Measurements from ENCODE around the gene NCAM2. TPM values are rescaled to one million over a fixed set of nuclear protein-coding genes. Genes with fewer than 3 reads are reported as not detected.

The NCAM2 gene
- total and polyA plus RNA-seq, 2 experiments from 2014 or later = 1.7 to 6.3 TPM

DNA sequence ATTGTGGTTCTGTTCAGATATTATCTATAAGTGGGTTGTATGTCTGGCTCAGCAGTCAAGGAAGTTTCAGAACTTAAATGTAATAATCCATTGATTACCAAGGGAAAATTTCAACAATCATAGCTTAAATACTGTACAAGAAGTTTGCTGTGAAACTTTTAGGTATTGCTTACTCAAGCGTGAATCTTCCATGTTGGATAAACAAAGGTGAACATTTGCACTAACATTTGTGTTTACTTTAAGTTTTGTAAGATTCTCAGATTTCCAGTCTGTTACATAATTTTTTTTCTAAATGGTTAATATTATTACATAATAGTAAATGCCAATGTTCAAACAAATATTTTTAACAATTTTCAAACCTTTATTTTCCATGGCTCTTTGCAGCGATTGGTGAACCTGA is 285.6 kb downstream of the NCAM2 start:
- no peaks in the 10 kb centered on the region for H3K9me3 ChIP-seq (ENCODE audit: low read depth)
- WGBS (ENCODE audit: low lambda C conversion rate, missing lambda C conversion rate) = 94% methylated on average over 2 of the region's 2 CpGs

DNA sequence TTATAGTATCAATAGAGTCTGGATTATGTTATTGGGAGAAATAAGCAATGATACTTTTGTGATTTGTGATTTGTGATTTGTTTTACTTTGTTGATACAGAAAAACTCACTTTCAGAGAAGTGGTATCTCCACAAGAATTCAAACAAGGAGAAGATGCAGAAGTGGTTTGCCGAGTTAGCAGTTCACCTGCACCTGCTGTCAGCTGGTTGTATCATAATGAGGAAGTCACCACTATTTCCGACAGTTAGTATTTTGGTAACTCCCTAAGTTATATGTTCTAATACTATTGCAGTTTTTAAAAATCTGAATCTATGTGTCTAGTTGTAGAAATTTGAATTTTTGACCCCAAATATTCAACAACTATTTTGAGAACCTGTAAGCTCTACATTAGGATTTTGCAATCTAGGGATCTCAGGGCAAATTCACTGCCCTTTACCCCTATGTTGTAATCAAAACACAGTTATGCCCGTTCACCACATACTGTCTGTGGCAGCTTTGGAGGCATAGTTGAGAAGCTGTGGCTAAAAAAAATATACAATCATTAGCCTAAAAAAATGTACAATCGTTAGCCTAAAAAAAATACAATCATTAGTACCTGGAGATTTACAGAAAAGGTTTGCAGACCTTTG is 288.1 kb downstream of the NCAM2 start:
- Histone ChIP-seq H3K9me3 (ENCODE audit: low read depth) (no peaks in the 10 kb centered on the region), H3K4me1 (ENCODE audit: insufficient read depth) (no peaks in the 10 kb centered on the region), H3K36me3 (replicated peaks; ENCODE audit: insufficient read depth, low read depth) (no peaks in the 10 kb centered on the region), H2AFZ (no peak overlapping the region), H3K4me2 (no peak overlapping the region), H3K4me3 (no peak overlapping the region), H3K27ac (no peak overlapping the region), H3K79me2 (no peaks in the 10 kb centered on the region), H3K9me2 (replicated peaks; ENCODE audit: insufficient read depth) (no peaks in the 10 kb centered on the region), H3K27me3 (no peaks in the 10 kb centered on the region), H4K20me1 (ENCODE audit: insufficient read depth, poor library complexity, severe bottlenecking) (no peaks in the 10 kb centered on the region)
- no peak for TF ChIP-seq EZH2phosphoT487 (IDR thresholded peaks at IDR 0.05; ENCODE audit: low read depth, severe bottlenecking, unreplicated experiment)
- no peak for TF ChIP-seq EZH2 (IDR thresholded peaks at IDR 0.05; ENCODE audit: borderline replicate concordance)
- TF ChIP-seq, protein P1, sequence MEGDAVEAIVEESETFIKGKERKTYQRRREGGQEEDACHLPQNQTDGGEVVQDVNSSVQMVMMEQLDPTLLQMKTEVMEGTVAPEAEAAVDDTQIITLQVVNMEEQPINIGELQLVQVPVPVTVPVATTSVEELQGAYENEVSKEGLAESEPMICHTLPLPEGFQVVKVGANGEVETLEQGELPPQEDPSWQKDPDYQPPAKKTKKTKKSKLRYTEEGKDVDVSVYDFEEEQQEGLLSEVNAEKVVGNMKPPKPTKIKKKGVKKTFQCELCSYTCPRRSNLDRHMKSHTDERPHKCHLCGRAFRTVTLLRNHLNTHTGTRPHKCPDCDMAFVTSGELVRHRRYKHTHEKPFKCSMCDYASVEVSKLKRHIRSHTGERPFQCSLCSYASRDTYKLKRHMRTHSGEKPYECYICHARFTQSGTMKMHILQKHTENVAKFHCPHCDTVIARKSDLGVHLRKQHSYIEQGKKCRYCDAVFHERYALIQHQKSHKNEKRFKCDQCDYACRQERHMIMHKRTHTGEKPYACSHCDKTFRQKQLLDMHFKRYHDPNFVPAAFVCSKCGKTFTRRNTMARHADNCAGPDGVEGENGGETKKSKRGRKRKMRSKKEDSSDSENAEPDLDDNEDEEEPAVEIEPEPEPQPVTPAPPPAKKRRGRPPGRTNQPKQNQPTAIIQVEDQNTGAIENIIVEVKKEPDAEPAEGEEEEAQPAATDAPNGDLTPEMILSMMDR (IDR thresholded peaks at IDR 0.05; ENCODE audit: poor library complexity) = no peak
- DNase-seq (ENCODE audit: low spot score) = no peak
- 68% methylated on average over 4 of the region's 4 CpGs for WGBS (ENCODE audit: low lambda C conversion rate, missing lambda C conversion rate)

More for the DNA sequence above, 285.6 kb downstream of the NCAM2 start:
- Histone ChIP-seq H2AFZ (no peak overlapping the region), H4K20me1 (ENCODE audit: insufficient read depth, poor library complexity, severe bottlenecking) (no peaks in the 10 kb centered on the region), H3K4me2 (no peak overlapping the region), H3K9me2 (replicated peaks; ENCODE audit: insufficient read depth) (no peaks in the 10 kb centered on the region), H3K27ac (no peak overlapping the region), H3K79me2 (no peaks in the 10 kb centered on the region), H3K36me3 (replicated peaks; ENCODE audit: insufficient read depth, low read depth) (no peaks in the 10 kb centered on the region), H3K4me3 (no peak overlapping the region), H3K27me3 (no peaks in the 10 kb centered on the region), H3K4me1 (ENCODE audit: insufficient read depth) (no peaks in the 10 kb centered on the region)
- TF ChIP-seq EZH2phosphoT487 (IDR thresholded peaks at IDR 0.05; ENCODE audit: low read depth, severe bottlenecking, unreplicated experiment) (no peak), EZH2 (IDR thresholded peaks at IDR 0.05; ENCODE audit: borderline replicate concordance) (no peak)
- TF ChIP-seq, protein P1 (IDR thresholded peaks at IDR 0.05; ENCODE audit: poor library complexity) = no peak
- DNase-seq (ENCODE audit: low spot score) = no peak

DNA sequence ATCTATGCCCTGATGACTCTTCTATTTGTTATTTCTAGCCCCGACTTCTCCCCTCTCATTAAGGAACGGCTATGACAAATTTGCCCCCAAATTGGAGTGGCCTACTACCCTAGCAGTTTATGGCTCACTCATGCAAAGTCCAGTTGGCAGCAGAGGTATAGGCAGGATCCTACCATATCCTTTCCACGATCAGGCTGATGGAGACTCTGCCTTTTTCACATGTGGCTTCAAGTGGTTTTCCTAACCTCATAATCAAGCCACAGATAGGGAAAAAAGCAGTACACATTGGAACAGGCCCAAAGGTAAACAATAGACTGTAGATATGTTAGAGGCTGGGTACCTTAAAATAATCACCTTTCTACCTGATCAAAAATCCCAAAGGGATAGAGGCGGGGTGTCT is 292.5 kb downstream of the NCAM2 start:
- Histone ChIP-seq H3K4me1 (ENCODE audit: insufficient read depth) (no peaks in the 10 kb centered on the region), H3K79me2 (no peaks in the 10 kb centered on the region), H3K4me2 (no peak overlapping the region), H2AFZ (no peak overlapping the region), H4K20me1 (ENCODE audit: insufficient read depth, poor library complexity, severe bottlenecking) (no peaks in the 10 kb centered on the region), H3K9me3 (ENCODE audit: low read depth) (no peaks in the 10 kb centered on the region), H3K4me3 (no peak overlapping the region), H3K9me2 (replicated peaks; ENCODE audit: insufficient read depth) (no peaks in the 10 kb centered on the region), H3K27me3 (no peaks in the 10 kb centered on the region), H3K27ac (no peak overlapping the region), H3K36me3 (replicated peaks; ENCODE audit: insufficient read depth, low read depth) (no peaks in the 10 kb centered on the region)
- TF ChIP-seq EZH2 (IDR thresholded peaks at IDR 0.05; ENCODE audit: borderline replicate concordance) (no peak), EZH2phosphoT487 (IDR thresholded peaks at IDR 0.05; ENCODE audit: low read depth, severe bottlenecking, unreplicated experiment) (no peak)
- TF ChIP-seq, protein P1 (IDR thresholded peaks at IDR 0.05; ENCODE audit: poor library complexity) = no peak
- no peak for DNase-seq (ENCODE audit: low spot score)
- 90% methylated on average over 4 of the region's 4 CpGs for whole genome bisulfite sequencing (ENCODE audit: low lambda C conversion rate, missing lambda C conversion rate)

Measured in hepatocyte (in vitro differentiated cells).